HG03442 (cell line): ENCODE data around the gene ZFP91.

Experiments used
- ATAC-seq: cut with Tn5 transposase; IDR thresholded peaks from one replicate; pipeline ENCODE4 v1.9.1; 2021; ENCODE audit warnings: mild to moderate bottlenecking, moderate library complexity; ENCODE audit not compliant: unreplicated experiment

Gene ZFP91

DNA sequence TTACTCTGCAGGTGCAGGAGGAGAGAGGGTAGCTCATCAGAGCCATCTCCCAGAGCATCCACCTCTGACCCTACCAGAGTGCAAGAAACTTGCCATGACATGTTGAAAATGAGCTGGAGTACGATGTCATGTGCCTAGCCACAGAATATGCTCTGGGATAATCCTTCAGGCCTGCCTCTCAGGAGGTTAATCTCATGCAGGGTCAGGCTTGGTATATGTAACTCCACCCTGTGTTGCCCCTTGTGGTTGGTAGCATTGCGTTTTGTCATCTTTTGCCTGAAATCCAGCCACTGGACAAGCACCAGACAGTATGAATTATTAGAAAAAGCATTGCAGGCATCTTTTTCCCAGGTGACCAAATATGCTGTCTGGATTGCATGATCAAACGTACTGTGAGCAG lies 79.8 kb downstream of the ZFP91 start:
- ATAC-seq: no peak

DNA sequence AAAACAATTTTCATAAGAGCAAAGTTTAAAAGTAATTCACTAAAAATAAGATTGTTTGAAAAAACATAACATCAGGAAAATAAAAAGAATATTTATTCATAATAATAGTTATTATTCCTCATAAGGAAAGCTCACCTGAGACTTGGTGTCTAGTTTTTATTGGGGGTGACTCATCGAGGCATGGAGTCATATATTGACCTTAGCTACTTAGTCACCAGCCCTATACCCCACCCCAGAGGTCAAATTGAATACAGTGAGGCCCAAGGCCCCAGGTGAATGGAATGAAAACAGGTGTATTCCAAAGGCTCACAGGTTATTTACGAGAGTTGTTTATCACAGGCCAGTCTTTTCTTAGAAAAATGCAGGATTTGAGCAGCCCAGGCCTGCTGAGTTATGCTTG lies 80.5 kb downstream of the ZFP91 start:
- no peak for ATAC-seq

DNA sequence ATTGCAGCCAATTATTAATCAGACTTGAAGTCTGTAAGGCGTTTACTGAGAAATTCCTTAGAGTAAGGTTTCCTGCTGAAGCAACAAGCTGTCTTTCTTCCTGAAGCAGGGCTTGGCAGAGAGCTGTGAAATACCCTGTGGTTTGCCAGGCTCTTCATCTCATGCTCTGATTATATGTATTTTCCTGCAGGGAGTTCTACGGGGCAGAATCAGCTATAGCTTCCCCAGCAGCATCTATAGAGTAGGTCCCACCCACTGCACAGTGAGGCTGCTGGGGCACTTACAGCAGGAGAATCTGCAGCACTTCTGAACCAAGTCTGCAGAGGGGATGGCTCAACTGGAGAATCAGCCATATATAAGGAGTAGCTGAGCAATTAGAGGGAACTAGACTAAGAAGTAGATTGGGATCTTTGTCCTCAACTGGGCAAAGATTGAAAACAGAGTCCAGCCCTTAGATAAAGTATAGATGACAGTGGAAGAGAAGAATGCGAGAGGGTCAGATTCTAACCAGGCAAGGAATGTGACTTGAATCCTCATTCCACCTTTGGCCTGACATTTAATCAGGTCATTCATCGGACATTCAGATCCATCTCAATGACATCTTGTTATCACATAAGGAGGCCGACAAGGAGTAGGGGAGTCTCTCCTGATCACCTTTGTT lies 81.2 kb downstream of the ZFP91 start:
- no peak for ATAC-seq
